Endodermal cell (in vitro differentiated cells): ENCODE results near the gene VDR. TPM values are rescaled to one million over a fixed set of nuclear protein-coding genes. Genes with fewer than 3 reads are reported as not detected.

ENCODE experiments used
- DNase-seq: peaks from one replicate; pipeline ENCODE4 v3.0.0-alpha.2; 2017
- H3K27ac ChIP-seq: 2 replicates; pipeline ENCODE4 v1.5.1; 2013; ENCODE audit warnings: mild to moderate bottlenecking, low read depth, low read length, moderate library complexity
- H3K27me3 ChIP-seq: 2 replicates; pipeline ENCODE4 v1.6.1; 2013; ENCODE audit warnings: mild to moderate bottlenecking, low read length, moderate library complexity; ENCODE audit not compliant: insufficient read depth, control insufficient read depth, poor library complexity, severe bottlenecking
- H3K36me3 ChIP-seq: 2 replicates; pipeline ENCODE4 v1.7.0; 2013; ENCODE audit warnings: mild to moderate bottlenecking, low read length, moderate library complexity; ENCODE audit not compliant: control insufficient read depth, insufficient read depth
- H3K4me1 ChIP-seq: one replicate; pipeline ENCODE4 v1.7.0; 2013; ENCODE audit warnings: low read length; ENCODE audit not compliant: control insufficient read depth, insufficient read depth
- H3K4me3 ChIP-seq: 2 replicates; pipeline ENCODE4 v1.5.1; 2013; ENCODE audit warnings: mild to moderate bottlenecking, low read length, moderate library complexity
- H3K9ac ChIP-seq: 2 replicates; pipeline ENCODE4 v1.6.1; 2013; ENCODE audit warnings: mild to moderate bottlenecking, low read length, moderate library complexity; ENCODE audit not compliant: poor library complexity, severe bottlenecking; ENCODE audit errors: extremely low read depth
- H3K9me3 ChIP-seq: 2 replicates; pipeline ENCODE4 v1.6.1; 2013; ENCODE audit warnings: mild to moderate bottlenecking, low read length, moderate library complexity; ENCODE audit not compliant: control insufficient read depth
- H3K27ac Mint-ChIP-seq: 2 replicates; pipeline ENCODE4 v1.8.0; 2020; ENCODE audit warnings: mixed read lengths
- H3K27me3 Mint-ChIP-seq: 2 replicates; pipeline ENCODE4 v1.8.0; 2021; ENCODE audit warnings: mild to moderate bottlenecking, mixed read lengths; ENCODE audit not compliant: insufficient read depth
- H3K36me3 Mint-ChIP-seq: 2 replicates; pipeline ENCODE4 v1.8.0; 2020; ENCODE audit warnings: low read depth, mixed read lengths
- H3K4me1 Mint-ChIP-seq: 2 replicates; pipeline ENCODE4 v1.8.0; 2020; ENCODE audit warnings: mixed read lengths
- H3K4me3 Mint-ChIP-seq: 2 replicates; pipeline ENCODE4 v1.8.0; 2020; ENCODE audit warnings: mild to moderate bottlenecking, moderate library complexity, mixed read lengths
- H3K9me3 Mint-ChIP-seq: 2 replicates; pipeline ENCODE4 v1.8.0; 2020; ENCODE audit warnings: mild to moderate bottlenecking, mixed read lengths
- WGBS, 2 experiments: methylation state at CpG; one replicate each; pipeline versions ENCODE4 v1.1.5 to v1.1.7; 2013; ENCODE audit warnings: missing lambda C conversion rate in 2 of 2, mixed read lengths in 1 of 2; ENCODE audit not compliant: insufficient coverage in 1 of 2, insufficient read length in 1 of 2; 5-methylcytosine and 5-hydroxymethylcytosine counted together
- total RNA-seq, 2 donors: library from RNA; stranded (reverse); fragmentation: NEBNext Ultra II Directional in 1 of 2; extraction: Animal tissue kit (Norgen Biotek cat#: 25700) in 1 of 2; gene quantifications; 2 replicates in 1 of 2; 3 replicates in 1 of 2; pipeline ENCODE4 v1.2.1, GENCODE V29; 2021
- TF ChIP-seq, protein P1 (sequence below): fragments of 200-600 bp; sonication (generic); conservative IDR thresholded peaks from 2 replicates; pipeline ENCODE4 v1.5.0; 2021; ENCODE audit warnings: antibody characterized with exemption, mild to moderate bottlenecking

VDR gene
- total RNA-seq, 2 donors from 2014 or later: 0.04 TPM; not detected in 1

DNA sequence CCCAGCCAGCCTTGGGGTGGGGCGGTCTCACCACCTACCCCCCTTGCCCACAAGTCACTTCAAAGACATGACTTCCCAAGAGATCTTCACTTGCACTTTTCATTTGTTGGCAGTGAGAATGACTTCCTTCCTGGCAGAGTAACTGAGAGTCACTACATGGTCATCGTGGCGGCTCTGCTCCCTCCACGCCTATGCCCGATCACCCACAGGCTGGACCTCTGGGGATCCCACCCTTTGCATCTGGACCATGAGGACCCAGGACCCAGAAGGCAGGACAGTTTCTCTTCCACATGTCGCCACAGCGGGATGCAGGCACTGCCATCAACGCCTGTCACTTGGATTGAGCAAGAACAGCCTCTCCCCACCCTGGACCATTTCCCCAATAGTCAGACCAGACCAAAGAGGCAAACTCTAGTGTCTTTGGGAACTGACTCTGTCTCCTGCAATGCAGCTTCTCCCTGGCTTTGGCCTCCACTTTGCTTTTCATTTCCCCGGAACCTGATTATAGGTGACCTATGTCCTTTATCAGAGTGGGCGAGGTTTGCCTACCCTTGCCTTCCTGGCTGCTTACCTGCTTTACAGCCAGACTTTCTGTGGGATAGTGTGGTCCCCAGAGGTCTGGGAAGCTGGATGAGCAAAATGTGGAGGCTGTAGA, 3.6 kb downstream of the VDR start:
- Histone ChIP-seq H3K36me3 (no peaks in the 10 kb centered on the region), H3K27me3 (peaks cover 90% of the 10 kb centered on the region), H3K4me1 (no peaks in the 10 kb centered on the region), H3K4me3 (no peak overlapping the region), H3K9me3 (no peaks in the 10 kb centered on the region), H3K27ac (no peak overlapping the region), H3K9ac (no peak overlapping the region)
- H3K27me3 Mint-ChIP-seq: peaks cover 93% of the 10 kb centered on the region
- H3K4me3 Mint-ChIP-seq: no peak overlapping the region
- H3K9me3 Mint-ChIP-seq: no peaks in the 10 kb centered on the region
- H3K36me3 Mint-ChIP-seq: no peaks in the 10 kb centered on the region
- no peak overlapping the region for H3K27ac Mint-ChIP-seq
- TF ChIP-seq, protein P1, sequence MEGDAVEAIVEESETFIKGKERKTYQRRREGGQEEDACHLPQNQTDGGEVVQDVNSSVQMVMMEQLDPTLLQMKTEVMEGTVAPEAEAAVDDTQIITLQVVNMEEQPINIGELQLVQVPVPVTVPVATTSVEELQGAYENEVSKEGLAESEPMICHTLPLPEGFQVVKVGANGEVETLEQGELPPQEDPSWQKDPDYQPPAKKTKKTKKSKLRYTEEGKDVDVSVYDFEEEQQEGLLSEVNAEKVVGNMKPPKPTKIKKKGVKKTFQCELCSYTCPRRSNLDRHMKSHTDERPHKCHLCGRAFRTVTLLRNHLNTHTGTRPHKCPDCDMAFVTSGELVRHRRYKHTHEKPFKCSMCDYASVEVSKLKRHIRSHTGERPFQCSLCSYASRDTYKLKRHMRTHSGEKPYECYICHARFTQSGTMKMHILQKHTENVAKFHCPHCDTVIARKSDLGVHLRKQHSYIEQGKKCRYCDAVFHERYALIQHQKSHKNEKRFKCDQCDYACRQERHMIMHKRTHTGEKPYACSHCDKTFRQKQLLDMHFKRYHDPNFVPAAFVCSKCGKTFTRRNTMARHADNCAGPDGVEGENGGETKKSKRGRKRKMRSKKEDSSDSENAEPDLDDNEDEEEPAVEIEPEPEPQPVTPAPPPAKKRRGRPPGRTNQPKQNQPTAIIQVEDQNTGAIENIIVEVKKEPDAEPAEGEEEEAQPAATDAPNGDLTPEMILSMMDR: no peak
- peak; percentile 42 for DNase-seq
- peaks cover 7% of the 10 kb centered on the region for H3K4me1 Mint-ChIP-seq
- WGBS, 2 experiments: 90 to 95% methylated on average over 7 to 10 of the region's 10 CpGs

DNA sequence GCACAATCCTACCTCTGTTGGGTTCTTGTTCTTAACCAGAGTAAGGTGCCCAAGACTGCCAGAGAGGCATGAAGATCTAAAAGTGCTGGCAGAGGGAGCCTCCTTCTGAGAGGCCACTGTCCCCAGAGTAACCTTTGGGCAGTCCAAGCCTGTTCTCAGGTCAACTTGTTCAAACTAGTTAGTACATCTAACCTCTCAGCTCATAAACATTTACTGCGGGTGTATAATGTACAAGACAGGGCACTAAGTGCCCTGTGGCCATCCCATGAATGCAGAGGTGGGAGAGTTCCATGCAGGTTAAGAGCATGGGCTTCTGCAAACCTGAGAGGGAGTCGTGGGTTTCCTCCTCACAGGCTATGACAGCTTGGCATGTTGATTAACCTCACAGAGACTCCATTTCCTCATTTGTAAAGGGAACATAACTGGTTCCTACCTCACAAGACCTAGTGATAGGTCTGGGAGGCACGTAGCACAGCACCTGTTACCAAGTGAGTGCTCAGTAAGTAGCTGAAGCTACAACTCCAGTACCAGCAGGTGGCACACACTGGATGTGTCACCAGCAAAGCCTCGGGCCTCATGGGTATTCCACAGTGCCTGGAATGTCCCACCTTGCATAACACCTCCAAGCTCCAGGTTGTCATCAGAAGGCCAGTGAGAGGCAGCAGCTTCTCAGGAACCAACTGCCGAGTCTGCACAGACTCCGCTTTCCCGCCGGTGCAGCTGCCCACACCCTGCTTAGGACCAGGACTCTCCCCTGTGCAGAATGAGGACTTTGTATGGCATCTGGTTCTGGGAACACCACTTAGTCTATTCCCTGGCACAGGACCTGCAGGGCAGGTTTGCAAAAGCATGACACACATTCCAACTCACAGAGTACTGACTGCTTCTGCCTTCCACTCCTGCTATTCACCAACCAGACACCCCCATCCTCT, 4.4 kb downstream of the VDR start:
- DNase-seq: peak; percentile 88
- peaks cover 7% of the 10 kb centered on the region for H3K4me1 Mint-ChIP-seq
- H3K4me3 Mint-ChIP-seq: no peak overlapping the region
- no peak overlapping the region for H3K4me3 ChIP-seq
- H3K27me3 ChIP-seq: peaks cover 82% of the 10 kb centered on the region
- H3K36me3 Mint-ChIP-seq: no peaks in the 10 kb centered on the region
- 59 to 80% methylated on average over 4 to 8 of the region's 8 CpGs for WGBS, 2 experiments
- TF ChIP-seq, protein P1: peak; percentile 65
- H3K4me1 ChIP-seq: no peaks in the 10 kb centered on the region
- peaks cover 93% of the 10 kb centered on the region for H3K27me3 Mint-ChIP-seq
- H3K9ac ChIP-seq: no peak overlapping the region
- no peak overlapping the region for H3K27ac Mint-ChIP-seq
- H3K9me3 Mint-ChIP-seq: no peaks in the 10 kb centered on the region
- H3K9me3 ChIP-seq: no peaks in the 10 kb centered on the region
- H3K27ac ChIP-seq: no peak overlapping the region
- H3K36me3 ChIP-seq: no peaks in the 10 kb centered on the region

DNA sequence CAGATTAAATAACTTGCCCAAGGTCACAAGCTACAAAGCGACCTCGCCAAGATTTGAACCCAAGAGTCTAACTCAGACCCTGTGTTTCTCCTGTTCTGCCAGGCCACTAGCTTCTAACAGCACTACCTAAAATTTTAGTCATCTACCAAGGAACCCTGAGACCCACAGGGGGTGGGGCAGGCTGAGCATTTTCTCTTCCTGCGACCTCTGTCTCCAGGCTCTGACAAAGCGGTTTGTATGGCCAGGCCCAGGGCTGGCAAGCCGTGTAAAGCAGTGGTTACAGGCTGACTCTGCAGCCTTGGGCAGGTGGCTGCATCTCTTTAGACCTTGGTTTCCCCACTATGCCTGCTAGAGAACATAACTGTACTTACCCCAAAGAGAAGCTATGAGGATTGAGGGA, 5.3 kb downstream of the VDR start:
- WGBS, 2 experiments: 84% methylated on average over 5 of the region's 5 CpGs; no CpG with 5 or more reads in 1 of the 2 experiments
- H3K36me3 ChIP-seq: no peaks in the 10 kb centered on the region
- Mint-ChIP-seq H3K36me3 (no peaks in the 10 kb centered on the region), H3K27me3 (peaks cover 96% of the 10 kb centered on the region), H3K27ac (no peak overlapping the region), H3K9me3 (no peaks in the 10 kb centered on the region), H3K4me3 (no peak overlapping the region), H3K4me1 (peaks cover 5% of the 10 kb centered on the region)
- H3K27ac ChIP-seq: no peak overlapping the region
- no peaks in the 10 kb centered on the region for H3K4me1 ChIP-seq
- DNase-seq: no peak
- H3K9me3 ChIP-seq: no peaks in the 10 kb centered on the region
- H3K27me3 ChIP-seq: peaks cover 75% of the 10 kb centered on the region
- TF ChIP-seq, protein P1: no peak
- H3K9ac ChIP-seq: no peak overlapping the region
- no peak overlapping the region for H3K4me3 ChIP-seq
